Measurements from ENCODE around the gene PHLDA1.
A peak's percentile ranks its signal among the peaks of the same experiment; 100 is the strongest.

The PHLDA1 gene

GRCh38 chr12:76037130-76038103 is 5.8 kb upstream of the PHLDA1 start:
- DNase-seq, result peak; percentile 69

GRCh38 chr12:76035045-76035444 is 3.5 kb upstream of the PHLDA1 start:
- DNase-seq, result no peak

GRCh38 chr12:76033081-76034011 is 1.8 kb upstream of the PHLDA1 start:
- DNase-seq, result no peak

- DNase-seq, result no peak
These were observed 736 bp upstream of the PHLDA1 start for GRCh38 chr12:76032043-76032981.

- no peak for DNase-seq
These were observed 529 bp downstream of the PHLDA1 start for GRCh38 chr12:76031081-76031413.

GRCh38 chr12:76030341-76031080 is 1.1 kb downstream of the PHLDA1 start:
- no peak for DNase-seq

GRCh38 chr12:76029982-76030340 is 1.6 kb downstream of the PHLDA1 start:
- DNase-seq, result no peak

GRCh38 chr12:76028571-76029277 is 2.9 kb downstream of the PHLDA1 start:
- no peak for DNase-seq

GRCh38 chr12:76026643-76027063 is 4.9 kb downstream of the PHLDA1 start:
- DNase-seq, result no peak

GRCh38 chr12:76025601-76026575 is 5.7 kb downstream of the PHLDA1 start:
- no peak for DNase-seq

GRCh38 chr12:76024942-76025600 is 6.5 kb downstream of the PHLDA1 start:
- DNase-seq, result no peak

- DNase-seq, result no peak
These were observed 7.3 kb downstream of the PHLDA1 start for GRCh38 chr12:76024102-76024781.

- DNase-seq, result no peak
These were observed 8.4 kb downstream of the PHLDA1 start for GRCh38 chr12:76023069-76023690.

- no peak for DNase-seq
These were observed 9.1 kb downstream of the PHLDA1 start for GRCh38 chr12:76022506-76022905.

- DNase-seq, result no peak
These were observed 10.6 kb downstream of the PHLDA1 start for GRCh38 chr12:76020731-76021672.

- DNase-seq, result no peak
These were observed 11.3 kb downstream of the PHLDA1 start for GRCh38 chr12:76020281-76020680.

GRCh38 chr12:76018672-76019071 is 12.9 kb downstream of the PHLDA1 start:
- no peak for DNase-seq
